Adrenal gland (tissue), 5 donors: ENCODE data around the gene SOX13.

Experiments
- POLR2A ChIP-seq, 2 donors: fragments of 450-650 bp; IDR thresholded peaks; one replicate each; pipeline ENCODE4 v1.6.1; 2017; ENCODE audit warnings: antibody characterized with exemption in 2 of 2, mild to moderate bottlenecking in 2 of 2, moderate library complexity in 1 of 2
- TF ChIP-seq, protein P1 (sequence below), 6 experiments: fragments of 450-650 bp in 4 of 6; fragments of 200-600 bp in 2 of 6; sonication (generic) in 1 of 6; IDR thresholded peaks; 1 replicate in 5 of 6; 2 replicates in 1 of 6; pipeline versions ENCODE4 v1.5.1 to v1.8.0; 2016 to 2021; ENCODE audit warnings: antibody characterized with exemption in 6 of 6, mild to moderate bottlenecking in 2 of 6, moderate library complexity in 1 of 6
- donor health status: DM: no; HTN: no; CAD: no.

DNA sequence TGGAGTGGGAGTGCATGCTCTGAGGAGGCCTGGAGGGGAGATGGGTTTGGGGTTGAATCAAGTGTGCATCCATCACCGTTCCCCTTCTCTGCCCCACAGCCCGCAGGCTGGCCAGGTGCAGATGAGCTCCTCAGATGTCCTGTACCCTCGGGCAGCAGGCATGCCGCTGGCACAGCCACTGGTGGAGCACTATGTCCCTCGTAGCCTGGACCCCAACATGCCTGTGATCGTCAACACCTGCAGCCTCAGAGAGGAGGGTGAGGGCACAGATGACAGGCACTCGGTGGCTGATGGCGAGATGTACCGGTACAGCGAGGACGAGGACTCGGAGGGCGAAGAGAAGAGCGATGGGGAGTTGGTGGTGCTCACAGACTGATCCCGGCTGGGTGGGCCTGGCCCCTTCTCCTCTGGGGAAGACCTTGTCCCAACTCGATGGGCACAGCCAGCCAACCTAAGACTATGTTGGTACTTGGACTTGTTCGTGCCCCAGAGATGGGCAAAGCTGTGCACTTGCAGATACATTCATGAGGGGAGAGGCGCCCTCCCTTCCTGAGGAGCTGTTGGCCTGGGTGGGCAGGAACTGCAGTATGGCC lies 52.9 kb downstream of the SOX13 start:
- TF ChIP-seq, protein P1, sequence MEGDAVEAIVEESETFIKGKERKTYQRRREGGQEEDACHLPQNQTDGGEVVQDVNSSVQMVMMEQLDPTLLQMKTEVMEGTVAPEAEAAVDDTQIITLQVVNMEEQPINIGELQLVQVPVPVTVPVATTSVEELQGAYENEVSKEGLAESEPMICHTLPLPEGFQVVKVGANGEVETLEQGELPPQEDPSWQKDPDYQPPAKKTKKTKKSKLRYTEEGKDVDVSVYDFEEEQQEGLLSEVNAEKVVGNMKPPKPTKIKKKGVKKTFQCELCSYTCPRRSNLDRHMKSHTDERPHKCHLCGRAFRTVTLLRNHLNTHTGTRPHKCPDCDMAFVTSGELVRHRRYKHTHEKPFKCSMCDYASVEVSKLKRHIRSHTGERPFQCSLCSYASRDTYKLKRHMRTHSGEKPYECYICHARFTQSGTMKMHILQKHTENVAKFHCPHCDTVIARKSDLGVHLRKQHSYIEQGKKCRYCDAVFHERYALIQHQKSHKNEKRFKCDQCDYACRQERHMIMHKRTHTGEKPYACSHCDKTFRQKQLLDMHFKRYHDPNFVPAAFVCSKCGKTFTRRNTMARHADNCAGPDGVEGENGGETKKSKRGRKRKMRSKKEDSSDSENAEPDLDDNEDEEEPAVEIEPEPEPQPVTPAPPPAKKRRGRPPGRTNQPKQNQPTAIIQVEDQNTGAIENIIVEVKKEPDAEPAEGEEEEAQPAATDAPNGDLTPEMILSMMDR (IDR thresholded peaks at IDR 0.05): no peak
- TF ChIP-seq POLR2A (IDR thresholded peaks at IDR 0.05): no peak
